NCI-H2081 treated with DMSO at 0.1 percent for 48 hours (cell line): ENCODE results near the gene MRFAP1L1.

Source experiments
- DNase-seq: peaks from one replicate; lab custom pipeline; 2025; lab: John Stamatoyannopoulos, UW

Gene MRFAP1L1

GRCh38 chr4:6716018-6716911 is 6.6 kb upstream of the MRFAP1L1 start, which contains the start of gene BLOC1S4:
Gene BLOC1S4, plus strand, starts transcription at chr4:6716174. Its CDS starts 36 bp downstream, at chr4:6716210.
- DNase-seq = peak; percentile 63

- DNase-seq = no peak
These were observed 6.0 kb upstream of the MRFAP1L1 start for GRCh38 chr4:6715704-6716017.

DNA sequence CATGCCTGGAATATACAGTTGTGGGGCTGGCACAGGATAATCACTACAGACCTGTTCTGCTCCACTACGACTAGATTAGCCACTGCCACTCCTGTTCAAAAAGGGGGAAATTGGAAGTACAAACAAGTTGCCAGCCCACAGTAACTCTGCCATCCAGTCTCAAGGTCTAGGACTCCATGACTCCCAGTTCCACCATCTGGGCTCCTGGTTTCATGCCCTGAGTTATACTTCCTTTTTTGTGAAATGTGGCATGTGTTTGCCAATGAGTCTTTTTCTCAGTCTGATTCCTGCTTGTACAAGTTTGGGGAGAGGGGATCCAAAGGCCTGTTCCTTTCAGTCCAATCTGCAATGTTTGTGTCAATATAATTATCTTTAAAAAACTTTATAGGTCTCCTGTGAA is 5.3 kb upstream of the MRFAP1L1 start:
- DNase-seq = no peak

GRCh38 chr4:6710996-6711395 is 1.3 kb upstream of the MRFAP1L1 start:
- DNase-seq = no peak

- no peak for DNase-seq
These were observed 617 bp upstream of the MRFAP1L1 start for GRCh38 chr4:6710282-6710681.

DNA sequence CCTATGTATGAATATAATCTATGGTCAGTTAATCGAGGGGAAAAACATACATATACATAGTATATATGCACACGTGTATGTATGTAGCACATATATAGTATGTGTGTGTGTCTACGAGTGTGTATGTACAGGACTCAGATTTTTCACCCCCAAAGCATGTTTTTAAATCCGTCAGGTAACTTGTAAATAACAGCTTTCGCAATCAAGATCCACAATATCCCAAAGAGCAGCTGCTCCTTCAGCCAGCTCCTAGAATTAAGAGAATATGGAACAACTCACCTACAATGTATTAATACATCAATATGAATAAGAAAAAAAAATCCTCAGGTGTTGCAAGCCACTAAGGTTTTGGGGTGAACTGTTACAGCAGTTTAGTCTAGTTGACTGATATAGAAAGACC is 3.5 kb downstream of the MRFAP1L1 start:
- no peak for DNase-seq

DNA sequence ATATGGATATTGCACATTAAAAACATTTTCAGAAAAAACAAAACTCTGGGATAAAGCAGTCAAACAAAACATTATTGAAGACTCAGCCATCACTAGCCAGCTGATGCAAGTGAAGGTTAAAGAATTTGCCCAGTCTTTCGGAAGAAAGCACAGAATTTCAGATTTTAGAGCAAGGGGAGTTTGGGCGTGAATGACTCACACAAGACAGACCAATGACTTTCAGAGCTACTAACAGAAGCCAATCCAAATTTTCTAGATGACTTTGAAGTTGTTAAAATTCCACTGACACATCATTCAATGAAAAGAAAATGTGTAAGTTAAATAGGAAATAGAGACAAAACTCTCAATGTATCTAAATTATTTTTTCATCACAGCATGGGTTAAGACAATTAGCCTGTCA is 4.0 kb downstream of the MRFAP1L1 start:
- DNase-seq = no peak

- no peak for DNase-seq
These were observed 5.9 kb downstream of the MRFAP1L1 start for GRCh38 chr4:6703786-6704185.

GRCh38 chr4:6702761-6703160 is 6.9 kb downstream of the MRFAP1L1 start:
- DNase-seq = no peak

- DNase-seq = no peak
These were observed 8.3 kb downstream of the MRFAP1L1 start for GRCh38 chr4:6701371-6701770.

- DNase-seq = no peak
These were observed 9.8 kb downstream of the MRFAP1L1 start for GRCh38 chr4:6699903-6700302.

GRCh38 chr4:6699388-6699787 is 10.3 kb downstream of the MRFAP1L1 start:
- DNase-seq = no peak

DNA sequence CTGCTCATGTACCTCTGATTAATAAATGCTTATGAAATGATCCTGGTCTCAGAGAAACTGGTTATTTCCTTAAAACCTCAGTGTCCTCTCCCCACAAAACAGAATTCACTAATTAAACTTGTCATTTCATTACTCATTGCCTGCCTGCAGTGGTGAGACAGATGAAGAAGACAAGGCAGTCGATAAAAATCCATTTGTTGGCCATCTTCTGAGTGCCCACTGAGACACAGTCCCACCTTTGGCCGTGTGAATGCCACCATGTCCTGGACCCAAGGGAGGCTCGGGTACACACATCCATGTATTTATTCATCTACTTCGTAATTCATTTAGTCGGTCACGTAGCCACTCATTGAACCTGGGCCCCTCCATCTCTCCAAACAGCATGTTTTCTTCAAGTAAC is 12.5 kb downstream of the MRFAP1L1 start:
- DNase-seq = no peak

GRCh38 chr4:6696611-6697010 is 13.1 kb downstream of the MRFAP1L1 start:
- no peak for DNase-seq

- no peak for DNase-seq
These were observed 13.7 kb downstream of the MRFAP1L1 start for GRCh38 chr4:6695660-6696610.

GRCh38 chr4:6694177-6694901 is 15.3 kb downstream of the MRFAP1L1 start:
- no peak for DNase-seq

- DNase-seq = no peak
These were observed 16.2 kb downstream of the MRFAP1L1 start, which contains the start of gene S100P for GRCh38 chr4:6693231-6694176. Gene S100P, plus strand, starts transcription at chr4:6693878. Its CDS starts 55 bp downstream, at chr4:6693933.

- DNase-seq = no peak
These were observed 16.9 kb downstream of the MRFAP1L1 start for GRCh38 chr4:6692806-6693205.

DNA sequence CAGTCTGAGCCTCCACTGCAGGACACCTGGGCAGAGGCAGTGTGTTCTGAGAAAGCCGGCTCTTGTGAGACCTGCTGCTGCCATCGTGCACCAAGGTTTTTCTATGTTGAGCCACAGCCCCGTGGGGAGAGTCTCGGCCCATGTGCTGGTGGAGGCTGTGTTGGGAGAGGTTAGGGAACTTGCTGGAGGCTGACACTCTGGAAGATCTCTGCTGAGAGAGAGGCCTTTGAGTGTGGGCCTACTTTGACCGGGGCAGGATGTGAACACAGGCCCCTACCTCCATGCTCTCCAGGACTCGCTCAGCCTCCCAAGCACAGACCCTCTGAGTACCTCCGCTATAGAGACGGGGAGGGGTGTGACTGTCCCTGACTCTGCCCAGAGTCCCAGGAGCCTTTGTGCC is 17.3 kb downstream of the MRFAP1L1 start:
- no peak for DNase-seq

GRCh38 chr4:6689506-6689960 is 20.1 kb downstream of the MRFAP1L1 start:
- DNase-seq = no peak
